ENCODE results near the gene B4GALT5. TPM values are rescaled to one million over a fixed set of nuclear protein-coding genes. Genes with fewer than 3 reads are reported as not detected.

The B4GALT5 gene
- polyA plus RNA-seq, 3 donors, result 2.4 to 18.3 (median 2.7) TPM

DNA sequence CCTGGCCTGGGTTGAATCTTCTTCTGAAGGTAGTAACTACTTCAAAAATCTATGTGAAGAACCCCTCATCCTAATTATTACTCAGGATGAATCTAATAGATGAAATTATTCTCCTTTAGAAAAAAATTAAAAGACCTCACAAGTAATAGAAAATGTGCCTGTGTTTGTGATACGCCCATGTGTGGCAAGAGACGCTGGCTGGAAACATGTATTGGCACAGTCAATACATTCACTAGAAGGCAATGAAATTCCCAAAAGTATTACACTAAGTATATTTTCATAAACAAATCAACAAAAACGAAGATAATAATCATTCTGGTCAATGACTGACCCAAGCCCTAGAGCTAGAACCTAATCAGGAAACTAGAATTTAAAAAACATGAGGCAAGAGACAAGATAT lies 64.0 kb downstream of the B4GALT5 start:
- Histone ChIP-seq H3K4me2 (replicated peaks; ENCODE audit: extremely low read depth, low read length, poor library complexity, severe bottlenecking) (no peak overlapping the region), H4K20me1 (ENCODE audit: insufficient read depth, low read length) (peaks cover 39% of the 10 kb centered on the region), H3K4me1 (ENCODE audit: control insufficient read depth in 1 of 2, insufficient read depth in 2 of 2, low read length in 2 of 2) (no peaks in the 10 kb centered on the region), H3K4me3 (replicated peaks in 1 of 3; ENCODE audit: low read depth in 2 of 3, low read length in 3 of 3) (no peak overlapping the region), H3K27ac (ENCODE audit: low read depth in 1 of 2, low read length in 2 of 2) (no peak overlapping the region), H2AFZ (ENCODE audit: insufficient read depth, low read depth, low read length, poor library complexity, severe bottlenecking) (no peak overlapping the region), H3K9me3 (replicated peaks in 1 of 2; ENCODE audit: control insufficient read depth in 1 of 2, insufficient read depth in 1 of 2, low read length in 2 of 2) (no peaks in the 10 kb centered on the region), H3K27me3 (ENCODE audit: control insufficient read depth in 2 of 2, insufficient read depth in 2 of 2, low read length in 2 of 2) (no peaks in the 10 kb centered on the region), H3K79me2 (ENCODE audit: insufficient read depth, low read length) (peaks cover 71% of the 10 kb centered on the region), H3K9ac (ENCODE audit: insufficient read depth, low read length, poor library complexity, severe bottlenecking) (no peak overlapping the region), H3K36me3 (replicated peaks in 1 of 2; ENCODE audit: control insufficient read depth in 1 of 2, insufficient read depth in 2 of 2, low read length in 2 of 2) (peaks cover 73 to 93% of the 10 kb centered on the region in 2 donors)
- Mint-ChIP-seq H3K27ac (peak overlapping the region in 1 of 7 donors; percentile 46), H3K4me1 (peaks cover 6% of the 10 kb centered on the region), H3K4me3 (no peak overlapping the region), H3K27me3 (ENCODE audit: low read depth in 3 of 3) (peaks cover 0 to 3% (median 0%) of the 10 kb centered on the region in 3 donors), H3K36me3 (peaks cover 70 to 91% of the 10 kb centered on the region in 2 donors), H3K9me3 (no peaks in the 10 kb centered on the region)
- WGBS (ENCODE audit: insufficient coverage), result no CpG with 5 or more reads among the region's 3 CpGs
- TF ChIP-seq, protein P1, sequence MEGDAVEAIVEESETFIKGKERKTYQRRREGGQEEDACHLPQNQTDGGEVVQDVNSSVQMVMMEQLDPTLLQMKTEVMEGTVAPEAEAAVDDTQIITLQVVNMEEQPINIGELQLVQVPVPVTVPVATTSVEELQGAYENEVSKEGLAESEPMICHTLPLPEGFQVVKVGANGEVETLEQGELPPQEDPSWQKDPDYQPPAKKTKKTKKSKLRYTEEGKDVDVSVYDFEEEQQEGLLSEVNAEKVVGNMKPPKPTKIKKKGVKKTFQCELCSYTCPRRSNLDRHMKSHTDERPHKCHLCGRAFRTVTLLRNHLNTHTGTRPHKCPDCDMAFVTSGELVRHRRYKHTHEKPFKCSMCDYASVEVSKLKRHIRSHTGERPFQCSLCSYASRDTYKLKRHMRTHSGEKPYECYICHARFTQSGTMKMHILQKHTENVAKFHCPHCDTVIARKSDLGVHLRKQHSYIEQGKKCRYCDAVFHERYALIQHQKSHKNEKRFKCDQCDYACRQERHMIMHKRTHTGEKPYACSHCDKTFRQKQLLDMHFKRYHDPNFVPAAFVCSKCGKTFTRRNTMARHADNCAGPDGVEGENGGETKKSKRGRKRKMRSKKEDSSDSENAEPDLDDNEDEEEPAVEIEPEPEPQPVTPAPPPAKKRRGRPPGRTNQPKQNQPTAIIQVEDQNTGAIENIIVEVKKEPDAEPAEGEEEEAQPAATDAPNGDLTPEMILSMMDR (IDR thresholded peaks at IDR 0.05), result no peak
- DNase-seq, result no peak
- intact Hi-C loops (cut with micrococcal nuclease), result no loop called here

DNA sequence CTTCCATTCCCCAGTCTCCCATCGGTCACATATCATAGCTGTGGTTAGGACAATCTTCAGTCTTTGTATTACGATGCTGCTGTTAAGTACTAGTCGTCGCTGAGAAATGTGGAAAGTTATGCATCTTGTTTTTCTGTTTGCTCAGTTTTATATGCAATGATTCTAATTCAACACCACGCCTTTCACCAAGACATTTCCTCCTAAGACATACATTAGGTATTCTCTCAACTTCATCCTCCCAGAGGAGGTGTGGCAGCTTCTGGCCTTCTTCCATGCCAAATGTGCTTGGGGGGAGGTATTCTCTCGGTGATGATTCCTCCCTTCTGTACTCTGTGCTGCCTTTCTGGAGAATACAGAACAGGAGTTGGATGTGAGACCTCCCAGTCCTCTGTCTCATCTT lies 66.1 kb downstream of the B4GALT5 start:
- peak overlapping the region in 3 of 7 donors; percentile 1 to 76 (median 21) for H3K27ac Mint-ChIP-seq
- peaks cover 18% of the 10 kb centered on the region for H4K20me1 ChIP-seq (ENCODE audit: insufficient read depth, low read length)
- intact Hi-C loops (cut with micrococcal nuclease), result no loop called here
- H3K27ac ChIP-seq (ENCODE audit: low read depth in 1 of 2, low read length in 2 of 2), result no peak overlapping the region
- peaks cover 64 to 90% of the 10 kb centered on the region in 2 donors for H3K36me3 Mint-ChIP-seq
- H3K79me2 ChIP-seq (ENCODE audit: insufficient read depth, low read length), result peaks cover 51% of the 10 kb centered on the region
- no peak overlapping the region for H3K9ac ChIP-seq (ENCODE audit: insufficient read depth, low read length, poor library complexity, severe bottlenecking)
- H3K27me3 ChIP-seq (ENCODE audit: control insufficient read depth in 2 of 2, insufficient read depth in 2 of 2, low read length in 2 of 2), result no peaks in the 10 kb centered on the region
- peaks cover 76 to 93% of the 10 kb centered on the region in 2 donors for H3K36me3 ChIP-seq (replicated peaks in 1 of 2; ENCODE audit: control insufficient read depth in 1 of 2, insufficient read depth in 2 of 2, low read length in 2 of 2)
- H2AFZ ChIP-seq (ENCODE audit: insufficient read depth, low read depth, low read length, poor library complexity, severe bottlenecking), result no peak overlapping the region
- no CpG with 5 or more reads among the region's 6 CpGs for WGBS (ENCODE audit: insufficient coverage)
- H3K27me3 Mint-ChIP-seq (ENCODE audit: low read depth in 3 of 3), result peaks cover 0 to 3% (median 0%) of the 10 kb centered on the region in 3 donors
- H3K9me3 ChIP-seq (replicated peaks in 1 of 2; ENCODE audit: control insufficient read depth in 1 of 2, insufficient read depth in 1 of 2, low read length in 2 of 2), result no peaks in the 10 kb centered on the region
- TF ChIP-seq, protein P1 (IDR thresholded peaks at IDR 0.05), result no peak
- no peaks in the 10 kb centered on the region for H3K4me1 Mint-ChIP-seq
- H3K4me3 Mint-ChIP-seq, result no peak overlapping the region
- H3K4me1 ChIP-seq (ENCODE audit: control insufficient read depth in 1 of 2, insufficient read depth in 2 of 2, low read length in 2 of 2), result no peaks in the 10 kb centered on the region
- no peaks in the 10 kb centered on the region for H3K9me3 Mint-ChIP-seq
- H3K4me3 ChIP-seq (replicated peaks in 1 of 3; ENCODE audit: low read depth in 2 of 3, low read length in 3 of 3), result no peak overlapping the region
- H3K4me2 ChIP-seq (replicated peaks; ENCODE audit: extremely low read depth, low read length, poor library complexity, severe bottlenecking), result no peak overlapping the region
- no peak for DNase-seq

Data from CD14-positive monocyte (primary cell).